ENCODE measurements around the gene HIKESHI.

DNA sequence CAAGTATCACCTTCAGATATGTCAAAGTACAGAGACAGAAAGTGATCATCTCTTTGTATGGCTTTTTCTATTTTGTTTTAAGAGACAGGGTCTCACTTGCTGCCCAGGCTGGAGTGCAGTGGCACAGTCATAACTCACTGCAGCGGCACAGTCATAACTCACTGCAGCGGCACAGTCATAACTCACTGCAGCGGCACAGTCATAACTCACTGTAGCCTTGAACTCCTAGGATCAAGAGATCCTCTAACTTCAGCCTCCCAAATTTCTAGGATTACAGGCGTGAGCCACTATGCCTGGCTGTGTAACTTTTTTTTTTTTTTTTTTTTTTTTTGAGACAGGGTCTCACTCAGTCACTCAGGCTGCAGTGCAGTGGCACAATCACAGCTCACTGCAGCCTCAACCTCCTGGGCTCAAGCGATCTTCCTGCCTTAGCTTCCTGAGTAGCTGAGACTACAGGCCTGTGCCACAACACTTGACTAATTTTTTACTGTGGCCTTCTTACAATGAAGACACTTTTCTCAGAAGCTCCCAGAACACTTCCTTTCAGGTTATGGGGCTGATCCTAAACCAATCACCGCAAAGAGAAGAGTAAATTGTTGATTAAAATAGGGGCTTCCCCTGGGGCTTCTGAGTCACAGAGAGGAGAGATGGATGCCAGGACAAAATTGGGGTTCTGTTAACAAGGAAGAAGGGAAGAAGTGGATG is 9.0 kb upstream of the HIKESHI start:
- TF ChIP-seq EP300 (IDR thresholded peaks at IDR 0.05; ENCODE audit: borderline replicate concordance) (no peak), YY1 (IDR thresholded peaks at IDR 0.05; ENCODE audit: low read depth) (no peak), TAF1 (IDR thresholded peaks at IDR 0.05; ENCODE audit: low read depth) (no peak), CREB1 (IDR thresholded peaks at IDR 0.05; ENCODE audit: low read depth) (no peak)
- TF ChIP-seq, protein P1, sequence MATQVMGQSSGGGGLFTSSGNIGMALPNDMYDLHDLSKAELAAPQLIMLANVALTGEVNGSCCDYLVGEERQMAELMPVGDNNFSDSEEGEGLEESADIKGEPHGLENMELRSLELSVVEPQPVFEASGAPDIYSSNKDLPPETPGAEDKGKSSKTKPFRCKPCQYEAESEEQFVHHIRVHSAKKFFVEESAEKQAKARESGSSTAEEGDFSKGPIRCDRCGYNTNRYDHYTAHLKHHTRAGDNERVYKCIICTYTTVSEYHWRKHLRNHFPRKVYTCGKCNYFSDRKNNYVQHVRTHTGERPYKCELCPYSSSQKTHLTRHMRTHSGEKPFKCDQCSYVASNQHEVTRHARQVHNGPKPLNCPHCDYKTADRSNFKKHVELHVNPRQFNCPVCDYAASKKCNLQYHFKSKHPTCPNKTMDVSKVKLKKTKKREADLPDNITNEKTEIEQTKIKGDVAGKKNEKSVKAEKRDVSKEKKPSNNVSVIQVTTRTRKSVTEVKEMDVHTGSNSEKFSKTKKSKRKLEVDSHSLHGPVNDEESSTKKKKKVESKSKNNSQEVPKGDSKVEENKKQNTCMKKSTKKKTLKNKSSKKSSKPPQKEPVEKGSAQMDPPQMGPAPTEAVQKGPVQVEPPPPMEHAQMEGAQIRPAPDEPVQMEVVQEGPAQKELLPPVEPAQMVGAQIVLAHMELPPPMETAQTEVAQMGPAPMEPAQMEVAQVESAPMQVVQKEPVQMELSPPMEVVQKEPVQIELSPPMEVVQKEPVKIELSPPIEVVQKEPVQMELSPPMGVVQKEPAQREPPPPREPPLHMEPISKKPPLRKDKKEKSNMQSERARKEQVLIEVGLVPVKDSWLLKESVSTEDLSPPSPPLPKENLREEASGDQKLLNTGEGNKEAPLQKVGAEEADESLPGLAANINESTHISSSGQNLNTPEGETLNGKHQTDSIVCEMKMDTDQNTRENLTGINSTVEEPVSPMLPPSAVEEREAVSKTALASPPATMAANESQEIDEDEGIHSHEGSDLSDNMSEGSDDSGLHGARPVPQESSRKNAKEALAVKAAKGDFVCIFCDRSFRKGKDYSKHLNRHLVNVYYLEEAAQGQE (IDR thresholded peaks at IDR 0.05; ENCODE audit: low read depth), result no peak
